ENCODE data around the gene RFXANK.
"Not testable (repeated sequence)": the region's sequence is repeated elsewhere in the genome, so short reads cannot be mapped to it uniquely, and the experiment has no call there.

Gene RFXANK

DNA sequence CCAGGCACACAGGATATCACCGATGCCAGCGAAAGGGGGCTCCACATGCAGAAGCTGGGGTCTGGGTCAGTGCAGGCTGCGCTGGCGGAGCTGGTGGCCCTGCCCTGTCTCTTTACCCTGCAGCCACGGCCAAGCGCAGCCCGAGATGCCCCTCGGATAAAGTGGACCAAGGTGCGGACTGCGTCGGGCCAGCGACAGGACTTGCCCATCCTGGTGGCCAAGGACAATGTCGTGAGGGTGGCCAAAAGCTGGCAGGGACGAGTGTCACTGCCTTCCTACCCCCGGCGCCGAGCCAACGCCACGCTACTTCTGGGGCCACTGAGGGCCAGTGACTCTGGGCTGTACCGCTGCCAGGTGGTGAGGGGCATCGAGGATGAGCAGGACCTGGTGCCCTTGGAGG is 26.9 kb downstream of the RFXANK start (continued):
- TF ChIP-seq, protein P1, sequence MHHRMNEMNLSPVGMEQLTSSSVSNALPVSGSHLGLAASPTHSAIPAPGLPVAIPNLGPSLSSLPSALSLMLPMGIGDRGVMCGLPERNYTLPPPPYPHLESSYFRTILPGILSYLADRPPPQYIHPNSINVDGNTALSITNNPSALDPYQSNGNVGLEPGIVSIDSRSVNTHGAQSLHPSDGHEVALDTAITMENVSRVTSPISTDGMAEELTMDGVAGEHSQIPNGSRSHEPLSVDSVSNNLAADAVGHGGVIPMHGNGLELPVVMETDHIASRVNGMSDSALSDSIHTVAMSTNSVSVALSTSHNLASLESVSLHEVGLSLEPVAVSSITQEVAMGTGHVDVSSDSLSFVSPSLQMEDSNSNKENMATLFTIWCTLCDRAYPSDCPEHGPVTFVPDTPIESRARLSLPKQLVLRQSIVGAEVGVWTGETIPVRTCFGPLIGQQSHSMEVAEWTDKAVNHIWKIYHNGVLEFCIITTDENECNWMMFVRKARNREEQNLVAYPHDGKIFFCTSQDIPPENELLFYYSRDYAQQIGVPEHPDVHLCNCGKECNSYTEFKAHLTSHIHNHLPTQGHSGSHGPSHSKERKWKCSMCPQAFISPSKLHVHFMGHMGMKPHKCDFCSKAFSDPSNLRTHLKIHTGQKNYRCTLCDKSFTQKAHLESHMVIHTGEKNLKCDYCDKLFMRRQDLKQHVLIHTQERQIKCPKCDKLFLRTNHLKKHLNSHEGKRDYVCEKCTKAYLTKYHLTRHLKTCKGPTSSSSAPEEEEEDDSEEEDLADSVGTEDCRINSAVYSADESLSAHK (tag by site-specific recombination; IDR thresholded peaks at IDR 0.05), result no peak
- no peak for TF ChIP-seq ZNF664 (tag by site-specific recombination; IDR thresholded peaks at IDR 0.05)
- no peak for TF ChIP-seq ZNF114 (tag by site-specific recombination; IDR thresholded peaks at IDR 0.05)
- TF ChIP-seq, protein P2, sequence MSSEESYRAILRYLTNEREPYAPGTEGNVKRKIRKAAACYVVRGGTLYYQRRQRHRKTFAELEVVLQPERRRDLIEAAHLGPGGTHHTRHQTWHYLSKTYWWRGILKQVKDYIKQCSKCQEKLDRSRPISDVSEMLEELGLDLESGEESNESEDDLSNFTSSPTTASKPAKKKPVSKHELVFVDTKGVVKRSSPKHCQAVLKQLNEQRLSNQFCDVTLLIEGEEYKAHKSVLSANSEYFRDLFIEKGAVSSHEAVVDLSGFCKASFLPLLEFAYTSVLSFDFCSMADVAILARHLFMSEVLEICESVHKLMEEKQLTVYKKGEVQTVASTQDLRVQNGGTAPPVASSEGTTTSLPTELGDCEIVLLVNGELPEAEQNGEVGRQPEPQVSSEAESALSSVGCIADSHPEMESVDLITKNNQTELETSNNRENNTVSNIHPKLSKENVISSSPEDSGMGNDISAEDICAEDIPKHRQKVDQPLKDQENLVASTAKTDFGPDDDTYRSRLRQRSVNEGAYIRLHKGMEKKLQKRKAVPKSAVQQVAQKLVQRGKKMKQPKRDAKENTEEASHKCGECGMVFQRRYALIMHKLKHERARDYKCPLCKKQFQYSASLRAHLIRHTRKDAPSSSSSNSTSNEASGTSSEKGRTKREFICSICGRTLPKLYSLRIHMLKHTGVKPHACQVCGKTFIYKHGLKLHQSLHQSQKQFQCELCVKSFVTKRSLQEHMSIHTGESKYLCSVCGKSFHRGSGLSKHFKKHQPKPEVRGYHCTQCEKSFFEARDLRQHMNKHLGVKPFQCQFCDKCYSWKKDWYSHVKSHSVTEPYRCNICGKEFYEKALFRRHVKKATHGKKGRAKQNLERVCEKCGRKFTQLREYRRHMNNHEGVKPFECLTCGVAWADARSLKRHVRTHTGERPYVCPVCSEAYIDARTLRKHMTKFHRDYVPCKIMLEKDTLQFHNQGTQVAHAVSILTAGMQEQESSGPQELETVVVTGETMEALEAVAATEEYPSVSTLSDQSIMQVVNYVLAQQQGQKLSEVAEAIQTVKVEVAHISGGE (tag by site-specific recombination; conservative IDR thresholded peaks at IDR 0.05; ENCODE audit: low read depth), result no peak
- TF ChIP-seq ZSCAN23 (tag by site-specific recombination; IDR thresholded peaks at IDR 0.05), result no peak
- no peak for TF ChIP-seq MYNN (tag by site-specific recombination; IDR thresholded peaks at IDR 0.05; ENCODE audit: borderline replicate concordance)
- no peak for TF ChIP-seq ZFHX2 (tag by site-specific recombination; conservative IDR thresholded peaks at IDR 0.05)

GRCh38 chr19:19221000-19221399 is 28.9 kb downstream of the RFXANK start:
- peak; percentile 52; the same call in 1 of the 2 replicates for TF ChIP-seq ZNF121 (tag by site-specific recombination; IDR thresholded peaks at IDR 0.05)
- H3K9me3 ChIP-seq (ENCODE audit: control insufficient read depth, insufficient read depth, low read depth, low read length); POLR2A ChIA-PET; H3K4me1 ChIP-seq (ENCODE audit: control insufficient read depth, insufficient read depth, low read length); H3K4me3 ChIP-seq (ENCODE audit: low read depth, low read length); H3K36me3 ChIP-seq (ENCODE audit: control insufficient read depth in 2 of 2, insufficient read depth in 1 of 2, low read length in 2 of 2); H3K27ac ChIP-seq (ENCODE audit: extremely low read depth, low read depth, low read length): not testable (repeated sequence)
- CTCF ChIA-PET, result interaction anchor here (0.7 to 1.0 kb wide), 2 partner anchors 28 to 74 kb away, joined by 3 read pairs; no protein-coding TSS in a partner anchor

DNA sequence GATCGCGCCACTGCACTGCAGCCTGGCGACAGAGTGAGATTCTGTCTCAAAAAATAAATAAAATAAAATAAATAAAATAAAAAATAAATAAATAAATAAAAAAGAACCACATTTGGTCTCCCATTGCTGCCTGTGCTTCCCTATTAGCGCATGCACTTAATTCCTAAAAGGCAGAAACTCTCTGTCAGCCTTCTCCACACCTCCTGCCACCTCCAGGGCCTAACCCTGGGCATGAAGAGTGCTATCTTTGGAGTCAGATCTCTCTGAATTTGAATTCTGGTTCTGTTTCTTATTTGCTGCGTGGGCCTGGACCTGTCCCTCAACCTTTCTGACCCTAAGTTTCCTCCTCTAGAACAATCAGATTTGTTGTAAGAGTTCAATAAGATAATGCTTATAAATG is 31.0 kb downstream of the RFXANK start:
- H3K4me1 ChIP-seq (ENCODE audit: control insufficient read depth, insufficient read depth, low read length), result no peaks in the 10 kb centered on the region
- ChIA-PET POLR2A (no interaction called here), CTCF (interaction anchor here (1.1 kb wide), 1 partner anchor 68 kb away, joined by 3 read pairs; no protein-coding TSS in a partner anchor)
- no peaks in the 10 kb centered on the region for H3K9me3 ChIP-seq (ENCODE audit: control insufficient read depth, insufficient read depth, low read depth, low read length)
- no peak overlapping the region for H3K27ac ChIP-seq (ENCODE audit: extremely low read depth, low read depth, low read length)
- no peak overlapping the region for H3K4me3 ChIP-seq (ENCODE audit: low read depth, low read length)
- no peaks in the 10 kb centered on the region for H3K36me3 ChIP-seq (ENCODE audit: control insufficient read depth in 2 of 2, insufficient read depth in 1 of 2, low read length in 2 of 2)
- TF ChIP-seq ZNF621 (tag by site-specific recombination; IDR thresholded peaks at IDR 0.05) (no peak), YY1 (tag by site-specific recombination; IDR thresholded peaks at IDR 0.05) (no peak), ZNF596 (tag by site-specific recombination; IDR thresholded peaks at IDR 0.05) (no peak), ZSCAN16 (tag by site-specific recombination; IDR thresholded peaks at IDR 0.05) (no peak), ZNF404 (tag by site-specific recombination; IDR thresholded peaks at IDR 0.05) (no peak), ZEB2 (tag by site-specific recombination; IDR thresholded peaks at IDR 0.05) (no peak), ZNF529 (tag by site-specific recombination; IDR thresholded peaks at IDR 0.05; ENCODE audit: insufficient replicate concordance) (no peak), ZNF623 (tag by site-specific recombination; IDR thresholded peaks at IDR 0.05) (no peak), ZNF266 (tag by site-specific recombination; IDR thresholded peaks at IDR 0.05; ENCODE audit: low read depth) (no peak), OVOL3 (tag by site-specific recombination; IDR thresholded peaks at IDR 0.05) (no peak), ZNF202 (tag by site-specific recombination; IDR thresholded peaks at IDR 0.05; ENCODE audit: borderline replicate concordance) (no peak)
- TF ChIP-seq, protein P3, sequence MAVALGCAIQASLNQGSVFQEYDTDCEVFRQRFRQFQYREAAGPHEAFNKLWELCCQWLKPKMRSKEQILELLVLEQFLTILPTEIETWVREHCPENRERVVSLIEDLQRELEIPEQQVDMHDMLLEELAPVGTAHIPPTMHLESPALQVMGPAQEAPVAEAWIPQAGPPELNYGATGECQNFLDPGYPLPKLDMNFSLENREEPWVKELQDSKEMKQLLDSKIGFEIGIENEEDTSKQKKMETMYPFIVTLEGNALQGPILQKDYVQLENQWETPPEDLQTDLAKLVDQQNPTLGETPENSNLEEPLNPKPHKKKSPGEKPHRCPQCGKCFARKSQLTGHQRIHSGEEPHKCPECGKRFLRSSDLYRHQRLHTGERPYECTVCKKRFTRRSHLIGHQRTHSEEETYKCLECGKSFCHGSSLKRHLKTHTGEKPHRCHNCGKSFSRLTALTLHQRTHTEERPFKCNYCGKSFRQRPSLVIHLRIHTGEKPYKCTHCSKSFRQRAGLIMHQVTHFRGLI (tag by site-specific recombination; IDR thresholded peaks at IDR 0.05), result no peak
- TF ChIP-seq, protein P4, sequence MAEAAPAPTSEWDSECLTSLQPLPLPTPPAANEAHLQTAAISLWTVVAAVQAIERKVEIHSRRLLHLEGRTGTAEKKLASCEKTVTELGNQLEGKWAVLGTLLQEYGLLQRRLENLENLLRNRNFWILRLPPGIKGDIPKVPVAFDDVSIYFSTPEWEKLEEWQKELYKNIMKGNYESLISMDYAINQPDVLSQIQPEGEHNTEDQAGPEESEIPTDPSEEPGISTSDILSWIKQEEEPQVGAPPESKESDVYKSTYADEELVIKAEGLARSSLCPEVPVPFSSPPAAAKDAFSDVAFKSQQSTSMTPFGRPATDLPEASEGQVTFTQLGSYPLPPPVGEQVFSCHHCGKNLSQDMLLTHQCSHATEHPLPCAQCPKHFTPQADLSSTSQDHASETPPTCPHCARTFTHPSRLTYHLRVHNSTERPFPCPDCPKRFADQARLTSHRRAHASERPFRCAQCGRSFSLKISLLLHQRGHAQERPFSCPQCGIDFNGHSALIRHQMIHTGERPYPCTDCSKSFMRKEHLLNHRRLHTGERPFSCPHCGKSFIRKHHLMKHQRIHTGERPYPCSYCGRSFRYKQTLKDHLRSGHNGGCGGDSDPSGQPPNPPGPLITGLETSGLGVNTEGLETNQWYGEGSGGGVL (tag by site-specific recombination; IDR thresholded peaks at IDR 0.05), result no peak

All from HEK293 (cell line).